ENCODE measurements around the gene SYMPK. TPM values are rescaled to one million over a fixed set of nuclear protein-coding genes. Genes with fewer than 3 reads are reported as not detected.
A peak's percentile ranks its signal among the peaks of the same experiment; 100 is the strongest.

The SYMPK gene
- total RNA-seq, 2 donors from 2014 or later = 16.4 to 20.6 TPM

GRCh38 chr19:45819769-45820168 is 43.2 kb downstream of the SYMPK start:
- H3K27me3 ChIP-seq = no peaks in the 10 kb centered on the region
- peaks cover 0 to 23% of the 10 kb centered on the region in 2 donors for H3K4me1 ChIP-seq
- no peak overlapping the region for H3K4me3 ChIP-seq
- no peak overlapping the region for H3K27ac ChIP-seq
- H3K36me3 ChIP-seq = peaks cover 45% of the 10 kb centered on the region
- H3K9me3 ChIP-seq = no peaks in the 10 kb centered on the region
- no peak for DNase-seq (ENCODE audit: low spot score)
- no peak for TF ChIP-seq CTCF (IDR thresholded peaks at IDR 0.05)

- peaks cover 27% of the 10 kb centered on the region for H3K36me3 ChIP-seq
- TF ChIP-seq CTCF (IDR thresholded peaks at IDR 0.05) = no peak
- H3K4me3 ChIP-seq = no peak overlapping the region
- DNase-seq (ENCODE audit: low spot score) = no peak
- H3K27me3 ChIP-seq = no peaks in the 10 kb centered on the region
- H3K9me3 ChIP-seq = no peaks in the 10 kb centered on the region
- H3K27ac ChIP-seq = no peak overlapping the region
- H3K4me1 ChIP-seq = peaks cover 0 to 26% of the 10 kb centered on the region in 2 donors
These were observed 45.1 kb downstream of the SYMPK start for GRCh38 chr19:45817725-45818301.

GRCh38 chr19:45817010-45817724 is 45.8 kb downstream of the SYMPK start:
- peak overlapping the region in 1 of 2 donors; percentile 8 for H3K27ac ChIP-seq
- no peaks in the 10 kb centered on the region for H3K27me3 ChIP-seq
- no peaks in the 10 kb centered on the region for H3K9me3 ChIP-seq
- peaks cover 0 to 26% of the 10 kb centered on the region in 2 donors for H3K4me1 ChIP-seq
- peaks cover 22% of the 10 kb centered on the region for H3K36me3 ChIP-seq
- no peak overlapping the region for H3K4me3 ChIP-seq
- DNase-seq (ENCODE audit: low spot score) = peak; percentile 94
- TF ChIP-seq CTCF (IDR thresholded peaks at IDR 0.05) = peak; percentile 94 to 99

GRCh38 chr19:45816236-45817009 is 46.5 kb downstream of the SYMPK start:
- peak overlapping the region; percentile 55 to 70 for H3K27ac ChIP-seq
- no peaks in the 10 kb centered on the region for H3K9me3 ChIP-seq
- H3K36me3 ChIP-seq = peaks cover 21% of the 10 kb centered on the region
- peak overlapping the region; percentile 46 to 55 for H3K4me3 ChIP-seq
- no peaks in the 10 kb centered on the region for H3K27me3 ChIP-seq
- no peak for TF ChIP-seq CTCF (IDR thresholded peaks at IDR 0.05)
- no peak for DNase-seq (ENCODE audit: low spot score)
- peaks cover 0 to 26% of the 10 kb centered on the region in 2 donors for H3K4me1 ChIP-seq

GRCh38 chr19:45815481-45816216 is 47.3 kb downstream of the SYMPK start:
- DNase-seq (ENCODE audit: low spot score) = no peak
- Histone ChIP-seq H3K27ac (peak overlapping the region; percentile 55 to 70), H3K4me1 (peaks cover 0 to 26% of the 10 kb centered on the region in 2 donors), H3K36me3 (peaks cover 13% of the 10 kb centered on the region), H3K27me3 (no peaks in the 10 kb centered on the region), H3K9me3 (no peaks in the 10 kb centered on the region), H3K4me3 (peak overlapping the region; percentile 46 to 55)
- TF ChIP-seq CTCF (IDR thresholded peaks at IDR 0.05) = no peak
